WI38 (cell line): Measurements from ENCODE around the gene FHDC1.

ENCODE experiments used
- H3K4me3 ChIP-seq: 2 replicates; pipeline ENCODE4 v1.5.1; 2011; ENCODE audit warnings: low read depth, mild to moderate bottlenecking, control low read depth, low read length
- CTCF ChIP-seq: IDR thresholded peaks from 2 replicates; pipeline ENCODE4 v1.5.1; 2012; ENCODE audit warnings: low read depth, mild to moderate bottlenecking, control low read depth, low read length

Gene FHDC1

GRCh38 chr4:152920768-152921167 lies 15.4 kb upstream of the FHDC1 start:
- no peak for TF ChIP-seq CTCF
- H3K4me3 ChIP-seq, result no peak overlapping the region

- no peak overlapping the region for H3K4me3 ChIP-seq
- no peak for TF ChIP-seq CTCF
These were observed 14.8 kb upstream of the FHDC1 start for GRCh38 chr4:152921284-152921683.

- no peak for TF ChIP-seq CTCF
- no peak overlapping the region for H3K4me3 ChIP-seq
These were observed 10.3 kb upstream of the FHDC1 start for GRCh38 chr4:152925851-152926250.

- TF ChIP-seq CTCF, result no peak
- no peak overlapping the region for H3K4me3 ChIP-seq
These were observed 9.2 kb upstream of the FHDC1 start for GRCh38 chr4:152926959-152927358.

- no peak overlapping the region for H3K4me3 ChIP-seq
- no peak for TF ChIP-seq CTCF
These were observed 8.4 kb upstream of the FHDC1 start for GRCh38 chr4:152927737-152928136.

GRCh38 chr4:152928286-152928685 lies 7.8 kb upstream of the FHDC1 start:
- TF ChIP-seq CTCF, result no peak
- no peak overlapping the region for H3K4me3 ChIP-seq

- no peak overlapping the region for H3K4me3 ChIP-seq
- no peak for TF ChIP-seq CTCF
These were observed 6.2 kb upstream of the FHDC1 start for GRCh38 chr4:152929888-152930287.
